RCC 7860 (cell line): ENCODE measurements around the gene PLCB2.

Experiments used
- DNase-seq: peaks from one replicate; pipeline ENCODE4 v3.0.0-alpha.2; 2015; ENCODE audit warnings: low spot score
- FAIRE-seq: peaks from 2 replicates; lab custom pipeline; 2012; peaks lifted over from hg19 to GRCh38; lab: Jason Lieb, UNC

Gene PLCB2

DNA sequence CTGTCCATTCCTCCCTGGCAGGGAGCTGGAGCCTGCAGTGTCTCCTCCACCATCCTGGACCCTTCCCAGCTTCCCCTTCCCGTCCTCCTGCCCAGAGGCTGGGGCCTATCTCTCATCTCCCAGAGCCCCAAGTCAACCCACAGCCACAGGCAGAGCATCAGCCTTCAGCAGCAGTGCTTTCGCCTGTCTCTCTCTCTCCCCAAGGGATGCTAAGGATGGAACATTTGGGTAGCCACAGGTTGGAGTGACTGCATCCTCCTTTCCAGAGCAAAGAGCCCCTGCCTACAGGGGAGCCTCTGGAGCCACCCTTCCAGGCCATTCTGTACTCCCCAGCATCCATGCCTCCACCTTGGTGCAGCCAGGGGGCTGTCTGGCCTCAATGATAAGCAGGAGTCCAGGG, 4.2 kb downstream of the PLCB2 start:
- no peak for FAIRE-seq

DNA sequence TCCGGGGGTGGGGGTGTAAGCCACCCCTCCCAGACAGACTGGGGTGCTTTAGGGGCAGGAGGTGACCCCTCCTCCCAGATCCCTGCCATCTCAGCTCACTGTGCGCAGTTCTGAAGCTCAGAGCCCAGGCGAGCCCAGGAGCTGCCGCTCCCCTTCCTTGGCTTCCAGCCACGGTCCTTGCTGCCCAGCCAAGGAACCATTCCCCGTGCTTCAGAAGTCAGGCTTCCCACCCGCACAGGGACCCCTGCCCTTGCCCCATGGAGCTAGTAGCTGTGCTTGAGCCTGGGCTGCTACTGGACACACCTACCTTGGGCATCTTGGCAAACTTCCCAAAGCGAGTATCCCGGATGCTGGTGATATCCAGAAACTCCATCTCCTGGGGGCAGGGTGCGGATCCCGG, 4.8 kb downstream of the PLCB2 start:
- FAIRE-seq, result no peak
- DNase-seq, result no peak

More for the DNA sequence above, 4.2 kb downstream of the PLCB2 start:
- no peak for DNase-seq

DNA sequence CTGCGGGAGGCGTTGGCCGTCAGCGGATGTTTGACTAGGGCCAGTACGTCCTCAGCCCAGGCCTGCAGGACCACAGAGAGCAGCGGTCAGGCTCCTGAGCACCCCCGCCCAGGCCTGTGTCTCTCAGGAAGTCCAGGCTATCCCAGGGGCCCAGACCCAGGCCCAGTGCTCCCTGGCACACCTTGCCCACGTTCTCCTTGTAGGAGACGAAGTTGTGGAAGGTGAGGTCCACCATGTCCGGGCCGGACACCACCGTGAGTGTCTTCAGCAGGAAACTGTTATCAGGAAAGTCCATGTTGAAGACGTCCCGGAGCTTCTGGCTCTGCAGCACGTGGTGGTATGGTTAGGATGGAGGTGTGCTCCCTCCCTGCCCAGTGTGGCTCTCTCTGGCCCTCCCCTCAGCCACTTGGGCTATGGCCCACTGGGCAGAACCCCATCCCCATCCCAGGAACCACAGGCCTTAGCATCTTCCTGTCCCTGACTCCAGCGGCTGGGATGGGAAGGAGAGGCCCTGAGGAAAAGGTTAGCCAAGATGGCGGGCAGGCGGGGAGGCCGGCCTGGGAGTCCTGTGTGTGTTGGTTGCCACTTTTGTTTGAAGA, 5.3 kb downstream of the PLCB2 start:
- no peak for FAIRE-seq
- DNase-seq, result no peak

- DNase-seq (no peak), FAIRE-seq (no peak)
Observed at GRCh38 chr15:40301467-40302179, 6.1 kb downstream of the PLCB2 start.

GRCh38 chr15:40300771-40301170, 7.0 kb downstream of the PLCB2 start:
- no peak for FAIRE-seq
- DNase-seq, result no peak

- no peak for FAIRE-seq
- DNase-seq, result no peak
Observed at GRCh38 chr15:40300367-40300766, 7.4 kb downstream of the PLCB2 start.

GRCh38 chr15:40298216-40298935, 9.4 kb downstream of the PLCB2 start:
- no peak for FAIRE-seq
- DNase-seq, result no peak

GRCh38 chr15:40297356-40297755, 10.4 kb downstream of the PLCB2 start:
- FAIRE-seq (no peak), DNase-seq (no peak)

DNA sequence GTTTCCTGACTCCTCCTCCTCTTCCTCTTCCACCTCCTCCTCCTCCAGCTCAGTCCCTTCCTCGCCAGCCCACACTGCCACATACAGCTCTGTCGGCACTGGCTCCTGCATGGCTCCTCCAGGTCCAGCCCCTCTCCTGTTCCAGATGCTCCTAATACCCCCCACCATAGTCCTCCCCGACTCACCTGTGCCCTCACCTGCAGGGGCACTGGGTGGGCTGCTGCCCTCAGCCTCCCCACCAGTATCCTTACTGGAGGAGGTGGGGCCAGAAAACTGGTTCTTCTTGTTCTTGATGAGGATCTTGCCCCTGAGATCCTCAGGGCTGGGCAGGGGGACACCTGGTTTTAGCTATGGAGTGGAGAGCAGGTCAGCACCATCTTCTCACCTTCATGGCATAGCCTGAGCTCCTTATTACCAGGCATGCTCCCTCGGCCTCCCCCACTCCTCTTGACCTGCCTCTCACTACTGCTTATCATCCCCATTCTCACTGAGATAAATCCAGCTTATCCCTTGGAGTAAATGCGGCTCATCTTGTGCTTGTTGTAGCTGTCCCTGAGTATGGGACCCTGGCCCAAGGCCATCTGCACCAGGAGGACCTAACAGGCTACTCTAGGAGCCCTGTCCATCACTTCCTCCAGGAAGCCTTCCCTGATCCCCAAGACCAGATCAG, 11.0 kb downstream of the PLCB2 start:
- no peak for FAIRE-seq
- DNase-seq, result no peak

DNA sequence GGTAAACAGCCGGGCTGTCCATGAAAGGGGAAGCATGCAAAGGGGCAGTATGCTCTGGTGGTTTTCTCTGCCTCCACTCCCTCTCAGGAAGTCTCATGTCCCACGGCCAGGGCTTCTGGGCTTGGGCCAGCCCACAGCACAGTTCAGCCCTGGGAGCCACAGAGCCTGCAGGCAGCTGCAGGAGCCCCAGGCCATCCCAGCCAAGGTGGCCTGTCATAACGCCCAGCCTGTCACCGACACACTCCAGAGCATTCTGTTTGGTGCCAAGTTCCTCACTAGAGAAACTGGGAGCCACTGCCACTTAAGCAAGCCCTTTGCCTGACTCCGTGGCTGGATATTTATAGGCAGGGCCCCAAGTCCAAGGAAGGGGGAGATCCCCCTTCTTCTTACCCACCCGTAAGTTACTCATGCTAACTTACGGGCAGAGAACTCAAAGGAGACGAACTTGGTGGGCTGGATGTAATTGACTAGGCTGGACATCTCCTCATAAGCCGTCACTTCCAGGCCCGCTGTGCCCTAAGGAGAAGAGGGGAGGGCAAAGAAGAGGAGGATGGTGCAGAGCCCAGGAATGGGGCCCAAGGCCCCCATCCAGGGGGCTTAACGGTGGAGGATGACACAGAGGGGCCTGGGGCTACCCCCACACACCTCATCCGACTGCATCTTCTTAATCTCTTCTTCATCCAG, 11.7 kb downstream of the PLCB2 start:
- no peak for FAIRE-seq
- DNase-seq, result no peak

DNA sequence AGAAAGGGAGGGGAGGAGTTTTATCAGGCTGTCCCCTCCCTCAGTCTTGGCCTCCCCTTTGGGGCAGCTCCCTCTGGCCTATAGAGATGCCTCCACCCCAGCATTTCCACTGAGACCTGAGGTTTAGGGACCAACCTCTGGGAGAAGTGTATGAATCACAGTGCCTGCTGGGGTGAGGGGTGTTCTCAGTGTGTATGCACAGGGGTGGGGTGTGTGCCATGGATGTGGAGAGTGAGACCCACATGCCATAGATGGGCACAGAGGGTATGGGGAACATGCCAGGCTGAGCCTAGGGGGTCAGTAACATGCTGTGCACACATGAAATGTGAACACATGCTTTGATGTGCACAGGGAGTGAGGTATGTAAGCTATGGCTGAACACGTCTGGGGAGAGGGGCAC, 12.4 kb downstream of the PLCB2 start:
- FAIRE-seq, result no peak
- no peak for DNase-seq

- DNase-seq (no peak), FAIRE-seq (no peak)
Observed at GRCh38 chr15:40293905-40294895, 13.5 kb downstream of the PLCB2 start.

- no peak for FAIRE-seq
- no peak for DNase-seq
Observed at GRCh38 chr15:40293006-40293405, 14.7 kb downstream of the PLCB2 start.

DNA sequence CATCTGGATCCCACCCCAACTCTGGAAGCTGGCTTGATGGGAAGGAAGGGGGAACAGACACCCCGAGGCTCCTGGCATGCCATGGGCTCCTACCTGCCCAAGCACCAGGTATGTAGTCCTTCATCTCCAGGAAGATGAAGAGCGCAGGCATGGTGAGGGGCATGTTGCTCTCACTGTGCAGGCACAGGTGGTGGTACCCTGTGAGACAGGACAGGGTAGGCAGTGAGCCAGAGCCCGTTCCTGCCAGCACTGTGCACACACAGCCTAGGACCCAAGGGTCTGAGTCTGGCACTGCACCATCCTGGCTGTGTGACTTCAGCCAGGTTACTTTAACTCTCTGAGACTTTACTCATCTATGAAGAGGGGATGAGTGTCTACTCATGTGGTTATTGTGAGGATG, 15.5 kb downstream of the PLCB2 start:
- no peak for DNase-seq
- FAIRE-seq, result no peak

DNA sequence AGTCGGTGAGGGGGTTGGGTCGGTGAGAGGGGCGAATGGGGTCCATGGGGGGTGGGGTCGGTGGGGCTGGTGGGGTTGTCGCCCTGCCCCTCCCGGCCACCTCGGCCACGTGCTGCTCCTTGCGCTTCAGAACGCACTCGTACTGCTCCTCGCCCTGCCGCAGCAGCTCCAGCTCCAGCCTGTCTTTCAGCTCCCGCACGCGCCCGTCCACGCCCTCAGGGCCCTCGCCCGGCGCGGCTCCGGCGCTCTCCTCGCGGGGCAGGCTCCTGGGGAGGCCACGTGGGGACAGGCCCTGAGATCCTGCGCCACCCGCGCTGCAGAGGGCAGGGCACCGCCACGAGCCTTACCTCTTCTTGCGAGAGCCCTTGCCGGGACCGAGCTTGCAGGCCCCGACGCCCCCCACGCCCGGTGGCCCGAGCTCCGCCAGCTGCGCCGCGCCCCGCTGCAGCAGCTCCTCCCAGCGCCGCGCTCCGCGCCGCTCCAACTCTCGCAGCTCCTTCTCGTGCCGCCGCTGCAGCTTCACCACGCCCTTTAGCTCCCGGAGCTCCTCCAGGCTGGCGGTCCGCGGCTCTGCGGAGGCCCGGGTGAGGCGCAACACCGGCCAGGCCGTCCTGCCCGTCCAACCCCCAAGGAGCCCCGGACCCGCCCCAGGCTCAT, 16.7 kb downstream of the PLCB2 start:
- DNase-seq (no peak), FAIRE-seq (no peak)

DNA sequence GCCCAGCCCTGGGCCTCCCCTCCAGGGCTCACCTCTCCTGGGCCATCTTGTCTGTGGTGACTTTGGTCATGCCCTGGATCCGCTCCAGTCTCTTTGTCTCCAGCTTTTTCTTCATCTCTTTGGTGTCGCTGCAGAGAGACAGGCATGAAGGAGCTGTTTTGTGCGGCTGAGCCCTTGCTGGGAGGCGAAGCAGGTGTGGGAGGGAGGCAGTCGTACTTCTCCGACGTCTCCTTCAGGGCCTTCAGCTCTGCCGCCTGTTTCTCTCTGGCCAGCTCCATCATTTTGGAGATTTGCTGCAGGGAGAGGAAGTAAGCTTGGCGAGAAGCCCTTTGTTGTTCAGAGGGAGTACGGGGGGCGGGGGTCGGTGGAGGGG, 17.2 kb downstream of the PLCB2 start:
- no peak for DNase-seq
- FAIRE-seq, result no peak

- DNase-seq, result no peak
- FAIRE-seq, result no peak
Observed at GRCh38 chr15:40289140-40289775, 18.5 kb downstream of the PLCB2 start.

DNA sequence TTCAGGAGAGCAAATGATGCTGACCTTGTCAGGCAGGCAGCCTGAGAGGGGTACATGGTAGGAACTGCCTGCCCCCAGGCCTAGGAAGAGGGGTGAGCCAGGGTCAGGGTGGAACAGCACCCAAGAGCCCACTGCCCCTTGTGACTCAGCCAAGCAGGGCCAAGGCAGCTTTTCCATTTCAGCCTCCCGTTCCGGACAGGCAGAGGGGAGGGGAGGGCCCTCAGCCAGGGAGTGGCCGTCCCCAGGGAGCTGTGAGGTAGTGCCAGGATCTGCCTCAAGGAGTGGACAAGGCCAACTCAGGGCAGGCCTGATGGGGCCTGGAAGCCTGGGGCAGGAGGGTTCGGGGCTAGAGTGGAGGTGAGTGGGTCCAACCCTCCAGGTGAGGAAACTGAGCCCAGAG, 19.8 kb downstream of the PLCB2 start:
- FAIRE-seq (no peak), DNase-seq (no peak)

DNA sequence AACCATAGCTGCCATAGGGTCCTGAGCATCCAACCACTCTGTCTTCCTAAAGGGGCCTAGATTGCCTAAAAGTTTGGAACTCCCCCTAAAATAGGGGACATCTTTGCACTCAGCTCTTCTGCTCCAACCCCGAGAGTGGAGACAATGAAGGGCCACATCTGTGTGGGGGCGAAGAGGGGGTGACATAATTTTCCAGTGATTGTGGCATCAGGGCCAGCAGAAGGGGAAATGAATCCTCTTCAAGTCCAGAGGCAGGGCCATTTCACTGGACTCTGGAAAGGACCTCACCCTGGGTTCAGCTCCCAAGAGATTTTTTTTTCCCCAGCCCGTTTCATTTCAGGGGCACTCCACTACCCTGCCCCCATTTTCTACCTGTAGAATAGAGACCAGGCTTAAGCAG, 20.2 kb downstream of the PLCB2 start:
- FAIRE-seq, result no peak
- no peak for DNase-seq
